Activated CD8-positive, alpha-beta T cell treated with anti-CD3 and anti-CD28 coated beads for 36 hours (primary cell): Measurements from ENCODE around the gene AP4E1. TPM values are rescaled to one million over a fixed set of nuclear protein-coding genes. Genes with fewer than 3 reads are reported as not detected.

Experiments
- ATAC-seq: fragments of 200-7000 bp; cut with Tn5 transposase; one replicate; pipeline ENCODE4 v1.10.0; 2021; ENCODE audit warnings: mild to moderate bottlenecking, moderate library complexity
- CTCF ChIA-PET: fragments of 350-600 bp; sonication (Branson Sonifier 250); formaldehyde crosslinking; loops from one replicate; lab custom pipeline; 2021; ENCODE audit warnings: antibody characterized with exemption; lab: Charles Lee
- POLR2A ChIA-PET: fragments of 350-600 bp; sonication (Branson Sonifier 250); formaldehyde crosslinking; loops from one replicate; lab custom pipeline; 2021; ENCODE audit warnings: antibody characterized with exemption; lab: Charles Lee
- DNase-seq: peaks from one replicate; pipeline ENCODE4 v3.0.0-alpha.2; 2020
- H3K27ac Mint-ChIP-seq: one replicate; pipeline ENCODE4 v1.8.0; 2021; ENCODE audit warnings: mild to moderate bottlenecking, mixed read lengths
- H3K27me3 Mint-ChIP-seq: one replicate; pipeline ENCODE4 v1.8.0; 2021; ENCODE audit warnings: mixed read lengths
- H3K36me3 Mint-ChIP-seq: one replicate; pipeline ENCODE4 v1.8.0; 2021; ENCODE audit warnings: low read depth, mixed read lengths
- H3K4me1 Mint-ChIP-seq: one replicate; pipeline ENCODE4 v1.8.0; 2021; ENCODE audit warnings: low read depth, mixed read lengths
- H3K4me3 Mint-ChIP-seq: one replicate; pipeline ENCODE4 v1.8.0; 2021; ENCODE audit warnings: mild to moderate bottlenecking, moderate library complexity, mixed read lengths
- H3K9me3 Mint-ChIP-seq: one replicate; pipeline ENCODE4 v1.8.0; 2021; ENCODE audit warnings: mixed read lengths
- CTCF ChIP-seq: fragments of 200-600 bp; IDR thresholded peaks from one replicate; pipeline ENCODE4 v1.8.0; 2022; ENCODE audit warnings: antibody characterized with exemption, mild to moderate bottlenecking
- intact Hi-C: fragments of 100-400 bp; cut with micrococcal nuclease; formaldehyde crosslinking; loops from one replicate; pipeline ENCODE4 v1.10.0; 2022
- total RNA-seq, 2 experiments: library from RNA; stranded (reverse); gene quantifications; one replicate each; pipeline ENCODE4 v1.2.3, GENCODE V29; 2021

Gene AP4E1
- total RNA-seq, 2 experiments from 2014 or later: 16.6 TPM

GRCh38 chr15:51049081-51049480, 140.6 kb downstream of the AP4E1 start:
- ChIA-PET POLR2A (no interaction called here), CTCF (no interaction called here)
- H3K4me3 Mint-ChIP-seq: no peak overlapping the region
- no peaks in the 10 kb centered on the region for H3K4me1 Mint-ChIP-seq
- intact Hi-C loops: no loop called here
- no peaks in the 10 kb centered on the region for H3K36me3 Mint-ChIP-seq
- TF ChIP-seq CTCF: no peak
- ATAC-seq: no peak
- no peaks in the 10 kb centered on the region for H3K9me3 Mint-ChIP-seq
- peaks cover 2% of the 10 kb centered on the region for H3K27me3 Mint-ChIP-seq
- no peak for DNase-seq
- no peak overlapping the region for H3K27ac Mint-ChIP-seq

- ChIA-PET CTCF (no interaction called here), POLR2A (no interaction called here)
- Mint-ChIP-seq H3K9me3 (no peaks in the 10 kb centered on the region), H3K27ac (no peak overlapping the region), H3K4me1 (no peaks in the 10 kb centered on the region), H3K27me3 (peaks cover 5% of the 10 kb centered on the region), H3K4me3 (no peak overlapping the region), H3K36me3 (no peaks in the 10 kb centered on the region)
- intact Hi-C loops: no loop called here
- no peak for TF ChIP-seq CTCF
- ATAC-seq: no peak
- DNase-seq: no peak
Measured at GRCh38 chr15:51051776-51052175, 143.3 kb downstream of the AP4E1 start.

GRCh38 chr15:51053571-51053970, 145.1 kb downstream of the AP4E1 start:
- Mint-ChIP-seq H3K9me3 (no peaks in the 10 kb centered on the region), H3K27me3 (peaks cover 11% of the 10 kb centered on the region), H3K4me1 (no peaks in the 10 kb centered on the region), H3K27ac (no peak overlapping the region), H3K4me3 (no peak overlapping the region), H3K36me3 (no peaks in the 10 kb centered on the region)
- ChIA-PET CTCF (interaction anchor here (1.2 to 1.8 kb wide), 2 partner anchors 9 to 139 kb away, joined by 4 to 5 read pairs; no protein-coding TSS in a partner anchor), POLR2A (no interaction called here)
- DNase-seq (no peak), ATAC-seq (no peak)
- intact Hi-C loops: no loop called here
- no peak for TF ChIP-seq CTCF

GRCh38 chr15:51054535-51054934, 146.1 kb downstream of the AP4E1 start:
- ChIA-PET CTCF (interaction anchor here (1.2 kb wide), 2 partner anchors 8 to 16 kb away, joined by 5 read pairs; no protein-coding TSS in a partner anchor), POLR2A (no interaction called here)
- Mint-ChIP-seq H3K4me3 (no peak overlapping the region), H3K27me3 (peaks cover 11% of the 10 kb centered on the region), H3K36me3 (no peaks in the 10 kb centered on the region), H3K9me3 (no peaks in the 10 kb centered on the region), H3K27ac (no peak overlapping the region), H3K4me1 (no peaks in the 10 kb centered on the region)
- no peak for DNase-seq
- intact Hi-C loops: no loop called here
- no peak for ATAC-seq
- no peak for TF ChIP-seq CTCF

Other genes with a start within 250 kb of the AP4E1 start
- 10 to 100 TPM; 38.2 to 38.8 TPM for gene TRPM7, start 221.9 kb upstream of the AP4E1 start, total RNA-seq
- 10 to 100 TPM; 47.7 to 48.8 TPM for gene SPPL2A, start 143.0 kb upstream of the AP4E1 start, total RNA-seq
- under 1 TPM in 1 of 2 experiments, not detected in 1; 0.14 TPM for gene TNFAIP8L3, start 186.2 kb downstream of the AP4E1 start, total RNA-seq